HCT116 (cell line): ENCODE measurements around the gene MEF2D. TPM values are rescaled to one million over a fixed set of nuclear protein-coding genes. Genes with fewer than 3 reads are reported as not detected.
A peak's percentile ranks its signal among the peaks of the same experiment; 100 is the strongest.

ENCODE experiments used
- ATAC-seq: fragments of 200-7000 bp; cut with Tn5 transposase; 2 replicates; pipeline ENCODE4 v1.9.1; 2020; ENCODE audit warnings: mild to moderate bottlenecking, moderate library complexity
- BruUV-seq: library from RNA; stranded (reverse); fragments of 400-500 nt; replicated peaks from 2 replicates; lab custom pipeline; 2021; lab: Mats Ljungman, UMichigan
- CTCF ChIA-PET: fragments of 300-600 bp; sonication (Branson Sonifier 250); formaldehyde crosslinking; loops from one replicate; lab custom pipeline; 2021; ENCODE audit warnings: antibody characterized with exemption; lab: Charles Lee
- POLR2A ChIA-PET: fragments of 300-600, 350-600 bp; sonication (Branson Sonifier 250); formaldehyde crosslinking; loops from one replicate; lab custom pipeline; 2021; ENCODE audit warnings: antibody characterized with exemption; lab: Charles Lee
- RAD21 ChIA-PET, 2 experiments: fragments of 300-600 bp; sonication (Branson Sonifier 250); formaldehyde crosslinking; loops; one replicate each; lab custom pipeline; 2023; ENCODE audit warnings: low total read pairs in 2 of 2; ENCODE audit not compliant: uncharacterized antibody in 2 of 2, unreplicated experiment in 2 of 2, low non-redundant PET in 1 of 2; lab: Charles Lee
- DNase-seq: peaks from one replicate; pipeline ENCODE4 v3.0.0-alpha.2; 2010; ENCODE audit warnings: low read depth, low spot score
- H2AFZ ChIP-seq: fragments of 200-600 bp; shearing (Covaris generic), sonication (generic); 2 replicates; pipeline ENCODE4 v1.6.1; 2017; ENCODE audit warnings: low read depth, mixed run types, mixed read lengths, antibody characterized with exemption, low read length; ENCODE audit not compliant: poor library complexity, severe bottlenecking
- H3K27ac ChIP-seq: 2 replicates; pipeline ENCODE4 v1.5.1; 2012; ENCODE audit warnings: low read depth, low read length
- H3K27me3 ChIP-seq: fragments of 200-600 bp; sonication (generic); 2 replicates; pipeline ENCODE4 v1.6.1; 2016; ENCODE audit warnings: mixed run types, low read length, mixed read lengths; ENCODE audit not compliant: insufficient read depth
- H3K36me3 ChIP-seq, 2 experiments: fragments of 200-500 bp in 1 of 2; fragments of 200-600 bp in 1 of 2; sonication (Bioruptor generic) in 1 of 2; sonication (generic) in 1 of 2; 2 replicates each; pipeline versions ENCODE4 v1.5.1 to v1.6.1; 2014 to 2016; ENCODE audit warnings: low read length in 2 of 2, inconsistent platforms in 1 of 2, mixed read lengths in 1 of 2, mixed run types in 1 of 2; ENCODE audit not compliant: insufficient read depth in 2 of 2, control insufficient read depth in 1 of 2
- H3K4me1 ChIP-seq, 2 experiments: fragments of 200-600 bp in 1 of 2; sonication (generic) in 1 of 2; 2 replicates each; pipeline versions ENCODE4 v1.5.1 to v1.6.1; 2012 to 2017; ENCODE audit warnings: low read length in 2 of 2, inconsistent platforms in 1 of 2, mild to moderate bottlenecking in 1 of 2, mixed read lengths in 1 of 2, mixed run types in 1 of 2, moderate library complexity in 1 of 2; ENCODE audit not compliant: insufficient read depth in 2 of 2, control insufficient read depth in 1 of 2
- H3K4me2 ChIP-seq: fragments of 200-600 bp; sonication (generic); 2 replicates; pipeline ENCODE4 v1.6.1; 2017; ENCODE audit warnings: mixed run types, low read length, mixed read lengths
- H3K4me3 ChIP-seq, 2 experiments: fragments of 200-600 bp in 1 of 2; sonication (generic) in 1 of 2; replicated peaks in 1 of 2; 2 replicates each; pipeline ENCODE4 v1.5.1; 2011 to 2016; ENCODE audit warnings: low read length in 2 of 2, control low read depth in 1 of 2, low read depth in 1 of 2, mild to moderate bottlenecking in 1 of 2, mixed read lengths in 1 of 2, mixed run types in 1 of 2
- H3K79me2 ChIP-seq: fragments of 200-600 bp; sonication (generic); 2 replicates; pipeline ENCODE4 v1.6.1; 2017; ENCODE audit warnings: mild to moderate bottlenecking, mixed run types, low read length, moderate library complexity, mixed read lengths; ENCODE audit not compliant: insufficient read depth
- H3K9ac ChIP-seq: fragments of 200-600 bp; sonication (generic); 2 replicates; pipeline ENCODE4 v1.6.1; 2016; ENCODE audit warnings: low read length, mixed read lengths
- H3K9me2 ChIP-seq: fragments of 200-600 bp; sonication (generic), shearing (Covaris generic); 2 replicates; pipeline ENCODE4 v1.6.1; 2017; ENCODE audit warnings: mixed run types, mild to moderate bottlenecking, moderate library complexity; ENCODE audit not compliant: insufficient read depth
- H3K9me3 ChIP-seq, 2 experiments: fragments of 200-500 bp in 1 of 2; fragments of 200-600 bp in 1 of 2; sonication (Bioruptor generic) in 1 of 2; sonication (generic) in 1 of 2; 2 replicates each; pipeline ENCODE4 v1.6.1; 2014 to 2017; ENCODE audit warnings: low read length in 2 of 2, mixed read lengths in 2 of 2, inconsistent platforms in 1 of 2, low read depth in 1 of 2, mild to moderate bottlenecking in 1 of 2, mixed run types in 1 of 2, moderate library complexity in 1 of 2; ENCODE audit not compliant: control insufficient read depth in 1 of 2, insufficient read depth in 1 of 2
- H4K20me1 ChIP-seq: fragments of 200-600 bp; sonication (generic), shearing (Covaris generic); 2 replicates; pipeline ENCODE4 v1.6.1; 2017; ENCODE audit warnings: mixed run types, mild to moderate bottlenecking, moderate library complexity; ENCODE audit not compliant: insufficient read depth
- ATF3 ChIP-seq: IDR thresholded peaks from 2 replicates; pipeline ENCODE4 v1.6.1; 2012
- CTCF ChIP-seq, 3 experiments: fragments of 200-600 bp in 1 of 3; sonication (generic) in 1 of 3; IDR thresholded peaks in 2 of 3; conservative IDR thresholded peaks in 1 of 3; 2 replicates each; pipeline ENCODE4 v1.5.1; 2012 to 2017; ENCODE audit warnings: low read depth in 2 of 3, low read length in 2 of 3, antibody characterized with exemption in 1 of 3, borderline replicate concordance in 1 of 3, control low read depth in 1 of 3, mild to moderate bottlenecking in 1 of 3, mixed read lengths in 1 of 3, mixed run types in 1 of 3, moderate library complexity in 1 of 3; ENCODE audit not compliant: insufficient read depth in 1 of 3
- EZH2 ChIP-seq: fragments of 200-600 bp; sonication (generic); IDR thresholded peaks from 2 replicates; pipeline ENCODE4 v1.6.1; 2017; ENCODE audit warnings: antibody characterized with exemption, mixed run types
- POLR2A ChIP-seq: IDR thresholded peaks from 2 replicates; pipeline ENCODE4 v1.7.0; 2011; ENCODE audit warnings: borderline replicate concordance; ENCODE audit not compliant: insufficient read depth, insufficient read length; ENCODE audit errors: extremely low read depth
- ZBTB33 ChIP-seq: IDR thresholded peaks from 2 replicates; pipeline ENCODE4 v1.6.1; 2011; ENCODE audit warnings: mild to moderate bottlenecking, low read length, moderate library complexity; ENCODE audit not compliant: insufficient replicate concordance; ENCODE audit errors: extremely low read depth
- ZFX ChIP-seq: fragments of 450-650 bp; IDR thresholded peaks from 2 replicates; pipeline ENCODE4 v1.6.1; 2017
- ZNF274 ChIP-seq: fragments of 200-500 bp; sonication (Bioruptor generic); IDR thresholded peaks from 2 replicates; pipeline ENCODE4 v1.6.1; 2014; ENCODE audit warnings: mild to moderate bottlenecking, low read depth, low read length, inconsistent platforms
- intact Hi-C: fragments of 100-400 bp; cut with micrococcal nuclease; formaldehyde crosslinking; loops from 2 replicates; pipeline ENCODE4 v1.10.0; 2022
- total RNA-seq: library from RNA; stranded (reverse); gene quantifications from one replicate; pipeline ENCODE4 v1.2.1, GENCODE V29; 2021; ENCODE audit not compliant: unreplicated experiment

MEF2D gene
- total RNA-seq, 1 experiment from 2014 or later = 44.2 TPM

- ChIA-PET RAD21 (no interaction called here), POLR2A (no interaction called here)
Observed at GRCh38 chr1:156465747-156466365, 34.7 kb downstream of the MEF2D start.

More at GRCh38 chr1:156465747-156466365, 34.7 kb downstream of the MEF2D start:
- H3K27ac ChIP-seq = no peak overlapping the region
- no peak overlapping the region for H2AFZ ChIP-seq
- DNase-seq (no peak), ATAC-seq (peak; percentile 57)
- no peak overlapping the region for H3K9ac ChIP-seq
- H3K4me3 ChIP-seq = no peak overlapping the region
- BruUV-seq = no TSS peak
- TF ChIP-seq ZBTB33 = no peak
- TF ChIP-seq ZNF274 = no peak
- no peak for TF ChIP-seq POLR2A
- no peak for TF ChIP-seq ATF3
- no peak for TF ChIP-seq ZFX
- no peak for TF ChIP-seq EZH2
- TF ChIP-seq CTCF (IDR thresholded peaks at IDR 0.05 in 2 of 3, conservative IDR thresholded peaks at IDR 0.05 in 1 of 3; ENCODE audit: borderline replicate concordance in 1 of 3, insufficient read depth in 1 of 3, low read depth in 2 of 3, low read length in 2 of 3) = peak; percentile 14 to 42 (median 34); a peak in 5 of 6 replicates
- no peaks in the 10 kb centered on the region for H3K79me2 ChIP-seq
- H3K36me3 ChIP-seq = peaks cover 4 to 8% of the 10 kb centered on the region in 2 experiments; a peak in 2 of 4 replicates
- intact Hi-C loops = no loop called here
- H3K4me1 ChIP-seq = peaks cover 9 to 30% of the 10 kb centered on the region in 2 experiments
- no peaks in the 10 kb centered on the region for H3K27me3 ChIP-seq
- CTCF ChIA-PET = interaction anchor here (1.1 kb wide), 1 partner anchor 8 kb away, joined by 3 read pairs; no protein-coding TSS in a partner anchor
- no peaks in the 10 kb centered on the region for H3K9me2 ChIP-seq
- no peak overlapping the region for H3K4me2 ChIP-seq
- H4K20me1 ChIP-seq = no peaks in the 10 kb centered on the region
- H3K9me3 ChIP-seq = no peaks in the 10 kb centered on the region
